Measurements from ENCODE around the gene UTP11.

- TF ChIP-seq POLR2AphosphoS5 (IDR thresholded peaks at IDR 0.05; ENCODE audit: low read depth, low read length) (no peak), CTCF (IDR thresholded peaks at IDR 0.05) (no peak), TCF7L2 (IDR thresholded peaks at IDR 0.05; ENCODE audit: low read depth, low read length) (no peak), SIN3A (IDR thresholded peaks at IDR 0.05; ENCODE audit: borderline replicate concordance, insufficient read depth, low read depth, low read length) (no peak), REST (IDR thresholded peaks at IDR 0.05; ENCODE audit: insufficient read depth in 1 of 2, low read depth in 2 of 2, low read length in 1 of 2) (no peak)
Measured at GRCh38 chr1:38061883-38062328, 49.4 kb downstream of the UTP11 start.

Data from Panc1 (cell line).